ENCODE results near the gene MLLT3.

GRCh38 chr9:20364959-20365358, 257.3 kb downstream of the MLLT3 start:
- TF ChIP-seq CTCF (IDR thresholded peaks at IDR 0.05): no peak
- TF ChIP-seq EZH2 (IDR thresholded peaks at IDR 0.05): no peak
